OCI-LY7 (cell line): ENCODE measurements around the gene KLHL33. TPM values are rescaled to one million over a fixed set of nuclear protein-coding genes. Genes with fewer than 3 reads are reported as not detected.

Experiments
- BruUV-seq: library from RNA; stranded (reverse); fragments of 400-500 nt; replicated peaks from 2 replicates; lab custom pipeline; 2021; lab: Mats Ljungman, UMichigan
- CTCF ChIA-PET: fragments of 300-600 bp; sonication (Branson Sonifier 250); formaldehyde crosslinking; loops from one replicate; lab custom pipeline; 2022; ENCODE audit warnings: antibody characterized with exemption; ENCODE audit not compliant: unreplicated experiment; lab: Charles Lee
- POLR2A ChIA-PET: fragments of 300-600 bp; sonication (Branson Sonifier 250); formaldehyde crosslinking; loops from one replicate; lab custom pipeline; 2022; ENCODE audit warnings: antibody characterized with exemption; lab: Charles Lee
- DNase-seq: peaks from one replicate; pipeline ENCODE4 v3.0.0-alpha.2; 2015; ENCODE audit warnings: low spot score
- H2AFZ ChIP-seq: fragments of 200-600 bp; sonication (generic), shearing (Covaris generic); 2 replicates; pipeline ENCODE4 v1.6.1; 2014; ENCODE audit warnings: mild to moderate bottlenecking, antibody characterized with exemption, low read length, moderate library complexity
- H3K27ac ChIP-seq: fragments of 200-600 bp; sonication (generic); 2 replicates; pipeline ENCODE4 v1.5.1; 2014; ENCODE audit warnings: mixed run types, low read depth, mild to moderate bottlenecking, moderate library complexity, low read length, inconsistent platforms; ENCODE audit not compliant: poor library complexity, severe bottlenecking
- H3K36me3 ChIP-seq: fragments of 200-600 bp; sonication (generic); 2 replicates; pipeline ENCODE4 v1.6.1; 2014; ENCODE audit warnings: mild to moderate bottlenecking, antibody characterized with exemption, low read length, moderate library complexity, mixed read lengths; ENCODE audit not compliant: insufficient read depth
- H3K4me1 ChIP-seq: fragments of 200-600 bp; sonication (generic); 2 replicates; pipeline ENCODE4 v1.5.1; 2014; ENCODE audit warnings: mild to moderate bottlenecking, low read length; ENCODE audit not compliant: insufficient read depth, poor library complexity, severe bottlenecking
- H3K4me2 ChIP-seq: fragments of 200-600 bp; sonication (generic); 2 replicates; pipeline ENCODE4 v1.6.1; 2014; ENCODE audit warnings: mild to moderate bottlenecking, low read length
- H3K4me3 ChIP-seq: fragments of 200-600 bp; sonication (generic); 2 replicates; pipeline ENCODE4 v1.5.1; 2014; ENCODE audit warnings: mild to moderate bottlenecking, low read depth, low read length; ENCODE audit not compliant: poor library complexity, severe bottlenecking
- H3K79me2 ChIP-seq: fragments of 200-600 bp; sonication (generic); 2 replicates; pipeline ENCODE4 v1.6.1; 2016; ENCODE audit warnings: low read depth, mild to moderate bottlenecking, low read length, moderate library complexity, mixed read lengths; ENCODE audit not compliant: insufficient read depth
- H3K9me2 ChIP-seq: fragments of 200-600 bp; sonication (generic); 2 replicates; pipeline ENCODE4 v1.6.1; 2016; ENCODE audit warnings: mild to moderate bottlenecking, low read length, mixed read lengths; ENCODE audit not compliant: insufficient read depth
- H3K9me3 ChIP-seq: fragments of 200-600 bp; sonication (generic); 2 replicates; pipeline ENCODE4 v1.6.1; 2014; ENCODE audit warnings: mild to moderate bottlenecking, mixed run types, low read length, mixed read lengths
- H4K20me1 ChIP-seq: fragments of 200-600 bp; sonication (generic); 2 replicates; pipeline ENCODE4 v1.6.1; 2014; ENCODE audit warnings: mild to moderate bottlenecking, antibody characterized with exemption, low read length, moderate library complexity, mixed read lengths; ENCODE audit not compliant: insufficient read depth
- EZH2phosphoT487 ChIP-seq: fragments of 200-600 bp; sonication (generic); IDR thresholded peaks from 2 replicates; pipeline ENCODE4 v1.6.1; 2018; ENCODE audit warnings: low read depth, borderline replicate concordance, mild to moderate bottlenecking, mixed run types, antibody characterized with exemption, low read length, moderate library complexity, mixed read lengths
- intact Hi-C: fragments of 100-400 bp; cut with micrococcal nuclease; formaldehyde crosslinking; loops from one replicate; pipeline ENCODE4 v1.10.0; 2022; ENCODE audit not compliant: unreplicated experiment
- total RNA-seq, 2 experiments: library from RNA; depleted of rRNA in 1 of 2; stranded (reverse); fragments of >200 nt in 1 of 2; shearing (Covaris generic) in 1 of 2; gene quantifications; 2 replicates each; pipeline ENCODE4 v1.2.3, GENCODE V29; 2014 to 2022
- TF ChIP-seq, protein P1 (sequence below): fragments of 200-600 bp; sonication (generic); conservative IDR thresholded peaks from 2 replicates; pipeline ENCODE4 v1.5.1; 2014; ENCODE audit warnings: mild to moderate bottlenecking, antibody characterized with exemption, low read length, moderate library complexity, mixed read lengths

KLHL33 gene
- total RNA-seq, 2 experiments from 2014 or later: 0.11 TPM; not detected in 1

GRCh38 chr14:20468764-20469241 lies 32.8 kb upstream of the KLHL33 start:
- Histone ChIP-seq H3K79me2 (peaks cover 43% of the 10 kb centered on the region), H3K4me1 (peaks cover 27% of the 10 kb centered on the region), H2AFZ (peak overlapping the region; percentile 93), H3K36me3 (peaks cover 31% of the 10 kb centered on the region), H4K20me1 (peaks cover 17% of the 10 kb centered on the region), H3K9me3 (no peaks in the 10 kb centered on the region), H3K4me2 (peak overlapping the region; percentile 89), H3K27ac (peak overlapping the region; percentile 71), H3K4me3 (peak overlapping the region; percentile 83), H3K9me2 (no peaks in the 10 kb centered on the region)
- intact Hi-C loops: loop anchor here (1.0 to 10.0 kb wide), 3 partner anchors 56 to 1456 kb away; partner anchors contain the start of genes PARP2 and TEP1
- no peak for DNase-seq
- no TSS peak for BruUV-seq
- ChIA-PET CTCF (no interaction called here), POLR2A (interaction anchor here (1.1 to 4.1 kb wide), 6 partner anchors 8 to 142 kb away, joined by 5 to 32 read pairs (median 19); partner anchors contain the start of genes APEX1, OSGEP, PARP2 and PIP4P1)
- TF ChIP-seq EZH2phosphoT487: no peak
- TF ChIP-seq, protein P1, sequence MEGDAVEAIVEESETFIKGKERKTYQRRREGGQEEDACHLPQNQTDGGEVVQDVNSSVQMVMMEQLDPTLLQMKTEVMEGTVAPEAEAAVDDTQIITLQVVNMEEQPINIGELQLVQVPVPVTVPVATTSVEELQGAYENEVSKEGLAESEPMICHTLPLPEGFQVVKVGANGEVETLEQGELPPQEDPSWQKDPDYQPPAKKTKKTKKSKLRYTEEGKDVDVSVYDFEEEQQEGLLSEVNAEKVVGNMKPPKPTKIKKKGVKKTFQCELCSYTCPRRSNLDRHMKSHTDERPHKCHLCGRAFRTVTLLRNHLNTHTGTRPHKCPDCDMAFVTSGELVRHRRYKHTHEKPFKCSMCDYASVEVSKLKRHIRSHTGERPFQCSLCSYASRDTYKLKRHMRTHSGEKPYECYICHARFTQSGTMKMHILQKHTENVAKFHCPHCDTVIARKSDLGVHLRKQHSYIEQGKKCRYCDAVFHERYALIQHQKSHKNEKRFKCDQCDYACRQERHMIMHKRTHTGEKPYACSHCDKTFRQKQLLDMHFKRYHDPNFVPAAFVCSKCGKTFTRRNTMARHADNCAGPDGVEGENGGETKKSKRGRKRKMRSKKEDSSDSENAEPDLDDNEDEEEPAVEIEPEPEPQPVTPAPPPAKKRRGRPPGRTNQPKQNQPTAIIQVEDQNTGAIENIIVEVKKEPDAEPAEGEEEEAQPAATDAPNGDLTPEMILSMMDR: no peak

- TF ChIP-seq EZH2phosphoT487: no peak
- TF ChIP-seq, protein P1: no peak
- ChIA-PET CTCF (interaction anchor here (0.8 to 1.3 kb wide), 4 partner anchors 46 to 133 kb away, joined by 3 to 8 read pairs (median 4); partner anchors contain the start of gene CCNB1IP1), POLR2A (interaction anchor here (0.6 to 5.4 kb wide), 24 partner anchors 8 to 1769 kb away, joined by 3 to 58 read pairs (median 4); partner anchors contain the start of genes CCNB1IP1, PARP2, PNP and TEP1)
- H3K4me2 ChIP-seq: peak within 1 kb of the TSS; percentile 99
- H3K4me1 ChIP-seq: peaks cover 57% of the 10 kb centered on the region
- no peaks in the 10 kb centered on the region for H3K9me2 ChIP-seq
- peaks cover 38% of the 10 kb centered on the region for H3K36me3 ChIP-seq
- DNase-seq: peak; percentile 100
- H3K4me3 ChIP-seq: peak within 1 kb of the TSS; percentile 83
- H2AFZ ChIP-seq: peak within 1 kb of the TSS; percentile 55; the same call in 1 of the 2 replicates
- peak within 1 kb of the TSS; percentile 84 for H3K27ac ChIP-seq
- peaks cover 39% of the 10 kb centered on the region for H3K79me2 ChIP-seq
- BruUV-seq: no TSS peak
- intact Hi-C loops: loop anchor here (1.0 to 10.0 kb wide), 5 partner anchors 49 to 1463 kb away; partner anchors contain the start of genes PARP2, RNASE4, TEP1 and TTC5
- no peaks in the 10 kb centered on the region for H3K9me3 ChIP-seq
- peaks cover 14% of the 10 kb centered on the region; the same call in 1 of the 2 replicates for H4K20me1 ChIP-seq
These were observed 25.5 kb upstream of the KLHL33 start, which contains the start of gene PIP4P1 for GRCh38 chr14:20461225-20462141. Gene PIP4P1 (minus strand): TSS chr14:20461434. CDS start chr14:20461325, 109 bp downstream.
